ENCODE results near the gene WDR27. TPM values are rescaled to one million over a fixed set of nuclear protein-coding genes. Genes with fewer than 3 reads are reported as not detected.
"Not testable (repeated sequence)": the region's sequence is repeated elsewhere in the genome, so short reads cannot be mapped to it uniquely, and the experiment has no call there.

WDR27 gene
- total RNA-seq, 1 donor from 2014 or later: 41.5 TPM

- no peak for DNase-seq (ENCODE audit: extremely low spot score in 2 of 2)
- no peaks in the 10 kb centered on the region for H3K4me1 ChIP-seq
- peaks cover 7% of the 10 kb centered on the region for H3K9me3 ChIP-seq
- peaks cover 0 to 6% of the 10 kb centered on the region in 2 donors for H3K36me3 ChIP-seq
- intact Hi-C loops (cut with DNase I): no loop called here
- H3K4me3 ChIP-seq: no peak overlapping the region
- H3K27me3 ChIP-seq: no peaks in the 10 kb centered on the region
- TF ChIP-seq POLR2AphosphoS5 (IDR thresholded peaks at IDR 0.05; ENCODE audit: insufficient read depth in 1 of 2, low read depth in 1 of 2) (no peak), CTCF (IDR thresholded peaks at IDR 0.05) (no peak), POLR2A (IDR thresholded peaks at IDR 0.05) (no peak)
- no peak overlapping the region for H3K27ac ChIP-seq
Observed at GRCh38 chr6:169520104-169520503, 181.7 kb downstream of the WDR27 start.

- no peak for DNase-seq (ENCODE audit: extremely low spot score in 2 of 2)
- Histone ChIP-seq H3K9me3 (peaks cover 7% of the 10 kb centered on the region), H3K4me3 (no peak overlapping the region), H3K27ac (no peak overlapping the region), H3K4me1 (no peaks in the 10 kb centered on the region), H3K27me3 (no peaks in the 10 kb centered on the region), H3K36me3 (peaks cover 0 to 6% of the 10 kb centered on the region in 2 donors)
- intact Hi-C loops (cut with DNase I): no loop called here
- TF ChIP-seq CTCF (IDR thresholded peaks at IDR 0.05) (no peak), POLR2A (IDR thresholded peaks at IDR 0.05) (no peak), POLR2AphosphoS5 (IDR thresholded peaks at IDR 0.05; ENCODE audit: insufficient read depth in 1 of 2, low read depth in 1 of 2) (no peak)
Observed at GRCh38 chr6:169518451-169518850, 183.4 kb downstream of the WDR27 start.

- H3K27ac ChIP-seq: no peak overlapping the region
- H3K27me3 ChIP-seq: no peaks in the 10 kb centered on the region
- H3K4me1 ChIP-seq: no peaks in the 10 kb centered on the region
- intact Hi-C loops (cut with DNase I): no loop called here
- no peak overlapping the region for H3K4me3 ChIP-seq
- DNase-seq (ENCODE audit: extremely low spot score in 2 of 2): no peak
- no peak for TF ChIP-seq POLR2A (IDR thresholded peaks at IDR 0.05)
- TF ChIP-seq CTCF (IDR thresholded peaks at IDR 0.05): no peak
- TF ChIP-seq POLR2AphosphoS5 (IDR thresholded peaks at IDR 0.05; ENCODE audit: insufficient read depth in 1 of 2, low read depth in 1 of 2): no peak
- peaks cover 0 to 5% of the 10 kb centered on the region in 2 donors for H3K36me3 ChIP-seq
- H3K9me3 ChIP-seq: peaks cover 5% of the 10 kb centered on the region
Observed at GRCh38 chr6:169513478-169514193, 188.2 kb downstream of the WDR27 start.

GRCh38 chr6:169511785-169512184 is 190.0 kb downstream of the WDR27 start:
- H3K4me3 ChIP-seq; H3K36me3 ChIP-seq; H3K9me3 ChIP-seq; H3K27me3 ChIP-seq; H3K4me1 ChIP-seq; DNase-seq (ENCODE audit: extremely low spot score in 2 of 2); intact Hi-C loops (cut with DNase I); H3K27ac ChIP-seq: not testable (repeated sequence)

- intact Hi-C loops (cut with DNase I): no loop called here
- H3K4me3 ChIP-seq: no peak overlapping the region
- H3K27ac ChIP-seq: no peak overlapping the region
- no peak for TF ChIP-seq POLR2A (IDR thresholded peaks at IDR 0.05)
- TF ChIP-seq POLR2AphosphoS5 (IDR thresholded peaks at IDR 0.05; ENCODE audit: insufficient read depth in 1 of 2, low read depth in 1 of 2): no peak
- no peak for TF ChIP-seq CTCF (IDR thresholded peaks at IDR 0.05)
- no peaks in the 10 kb centered on the region for H3K27me3 ChIP-seq
- no peaks in the 10 kb centered on the region for H3K9me3 ChIP-seq
- H3K4me1 ChIP-seq: no peaks in the 10 kb centered on the region
- DNase-seq (ENCODE audit: extremely low spot score in 2 of 2): no peak
- H3K36me3 ChIP-seq: no peaks in the 10 kb centered on the region
Observed at GRCh38 chr6:169510871-169511270, 191.0 kb downstream of the WDR27 start.
